ENCODE results near the gene GPR45. TPM values are rescaled to one million over a fixed set of nuclear protein-coding genes. Genes with fewer than 3 reads are reported as not detected.

The GPR45 gene
- total and polyA plus RNA-seq, 2 donors (not counting 3 experiments of a cell fraction or from before 2014, with no cell fraction given): not detected

DNA sequence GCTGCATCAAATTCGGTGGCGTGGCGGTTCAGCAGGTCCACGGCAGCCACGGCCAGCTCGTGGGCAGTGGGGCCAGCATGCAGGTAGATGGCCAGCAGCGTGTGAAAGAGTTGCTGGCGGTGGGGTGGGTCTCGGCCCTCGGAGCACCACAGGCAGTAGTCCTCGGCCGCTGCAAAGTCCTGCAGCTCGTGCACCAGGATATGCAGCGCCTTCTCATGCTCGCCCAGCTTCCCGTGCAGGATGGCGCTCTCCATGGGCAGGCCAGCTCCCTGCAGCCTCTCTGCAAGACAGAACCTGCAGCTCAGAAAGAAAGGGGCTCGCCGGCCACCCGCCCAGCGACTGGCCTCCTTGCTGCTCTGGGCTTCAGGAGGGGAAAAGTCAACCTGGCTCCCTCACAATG lies 27.9 kb downstream of the GPR45 start:
- no peaks in the 10 kb centered on the region for H3K27me3 ChIP-seq (ENCODE audit: control insufficient read depth in 2 of 2, insufficient read depth in 2 of 2, low read length in 2 of 2)
- no TSS peak for BruUV-seq (replicated peaks)
- ChIA-PET CTCF (no interaction called here), POLR2A (no interaction called here)
- H3K4me3 ChIP-seq (replicated peaks in 1 of 3; ENCODE audit: insufficient read depth in 1 of 3, low read depth in 1 of 3, low read length in 3 of 3): no peak overlapping the region
- intact Hi-C loops (cut with micrococcal nuclease) (no loop called here), dilution Hi-C loops (cut with MboI; ENCODE audit: extremely low pct_ligation_motif_present, low sequenced_read_pairs) (no loop called here)
- no peak for FAIRE-seq
- peaks cover 15% of the 10 kb centered on the region for H3K4me1 ChIP-seq (ENCODE audit: control insufficient read depth, extremely low read depth, insufficient read depth, low read length)
- TF ChIP-seq CTCF (IDR thresholded peaks at IDR 0.05; ENCODE audit: extremely low read depth in 1 of 2, insufficient read depth in 1 of 2, low read depth in 1 of 2, low read length in 2 of 2) (no peak), POLR2A (IDR thresholded peaks at IDR 0.05; ENCODE audit: low read depth, low read length) (no peak), MYC (IDR thresholded peaks at IDR 0.05; ENCODE audit: low read depth, low read length) (no peak), EZH2 (IDR thresholded peaks at IDR 0.05; ENCODE audit: borderline replicate concordance, low read depth, low read length, severe bottlenecking) (no peak), GATA2 (IDR thresholded peaks at IDR 0.05; ENCODE audit: insufficient read depth, insufficient read length, low read depth, low read length) (no peak), POLR2AphosphoS5 (IDR thresholded peaks at IDR 0.05; ENCODE audit: insufficient read depth, low read depth, low read length) (no peak), JUN (IDR thresholded peaks at IDR 0.05; ENCODE audit: borderline replicate concordance, insufficient read depth, insufficient read length, low read depth) (no peak), MAX (IDR thresholded peaks at IDR 0.05; ENCODE audit: insufficient read depth, insufficient read length) (no peak), FOS (IDR thresholded peaks at IDR 0.05; ENCODE audit: borderline replicate concordance, insufficient read depth, low read length) (no peak)
- H4K20me1 ChIP-seq (replicated peaks; ENCODE audit: control insufficient read depth, extremely low read depth, insufficient read depth, low read length): no peaks in the 10 kb centered on the region
- no peaks in the 10 kb centered on the region for H3K79me2 ChIP-seq (ENCODE audit: control insufficient read depth, insufficient read depth, low read length)
- no peaks in the 10 kb centered on the region for H3K9me3 ChIP-seq (replicated peaks; ENCODE audit: control insufficient read depth, insufficient read depth, low read length)
- H2AFZ ChIP-seq (ENCODE audit: low read depth, low read length): no peak overlapping the region
- H3K9ac ChIP-seq (replicated peaks; ENCODE audit: extremely low read depth, insufficient read depth, low read length): no peak overlapping the region
- DNase-seq (ENCODE audit: low read depth, low spot score): no peak
- no peak overlapping the region for H3K27ac ChIP-seq (ENCODE audit: insufficient read depth, low read depth, low read length)
- H3K9me1 ChIP-seq (replicated peaks; ENCODE audit: control insufficient read depth, extremely low read depth, insufficient read depth, low read length): peaks cover 5% of the 10 kb centered on the region
- no peak overlapping the region for H3K4me2 ChIP-seq (ENCODE audit: insufficient read depth, low read length)
- peaks cover 19 to 50% of the 10 kb centered on the region in 2 experiments for H3K36me3 ChIP-seq (ENCODE audit: control insufficient read depth in 2 of 2, extremely low read depth in 1 of 2, insufficient read depth in 2 of 2, low read length in 2 of 2)

All from endothelial cell of umbilical vein (primary cell).